ENCODE results near the gene PLEKHD1.

Gene PLEKHD1

GRCh38 chr14:69573205-69573830, 88.8 kb downstream of the PLEKHD1 start:
- no peak for TF ChIP-seq CTCF (IDR thresholded peaks at IDR 0.05; ENCODE audit: low read depth, low read length)
- no peak overlapping the region for H3K4me3 ChIP-seq (ENCODE audit: low read depth, low read length)
- in situ Hi-C loops (cut with HindIII; ENCODE audit: low sequenced_read_pairs) = no loop called here
- DNase-seq (ENCODE audit: low read depth, low spot score) = no peak

GRCh38 chr14:69573831-69574262, 89.3 kb downstream of the PLEKHD1 start:
- in situ Hi-C loops (cut with HindIII; ENCODE audit: low sequenced_read_pairs) = no loop called here
- no peak overlapping the region for H3K4me3 ChIP-seq (ENCODE audit: low read depth, low read length)
- no peak for DNase-seq (ENCODE audit: low read depth, low spot score)
- no peak for TF ChIP-seq CTCF (IDR thresholded peaks at IDR 0.05; ENCODE audit: low read depth, low read length)

- peak within 1 kb of the TSS; percentile 10 for H3K4me3 ChIP-seq (ENCODE audit: low read depth, low read length)
- TF ChIP-seq CTCF (IDR thresholded peaks at IDR 0.05; ENCODE audit: low read depth, low read length) = peak; percentile 98
- in situ Hi-C loops (cut with HindIII; ENCODE audit: low sequenced_read_pairs) = no loop called here
- peak; percentile 46 for DNase-seq (ENCODE audit: low read depth, low spot score)
Measured at GRCh38 chr14:69574263-69574953, 89.9 kb downstream of the PLEKHD1 start, which contains the start of gene CCDC177. Gene CCDC177, minus strand, starts transcription at chr14:69574871. Its CDS starts 1,249 bp downstream, at chr14:69573622.

GRCh38 chr14:69574954-69575295, 90.4 kb downstream of the PLEKHD1 start:
- H3K4me3 ChIP-seq (ENCODE audit: low read depth, low read length) = no peak overlapping the region
- no peak for TF ChIP-seq CTCF (IDR thresholded peaks at IDR 0.05; ENCODE audit: low read depth, low read length)
- no peak for DNase-seq (ENCODE audit: low read depth, low spot score)
- in situ Hi-C loops (cut with HindIII; ENCODE audit: low sequenced_read_pairs) = no loop called here

DNA sequence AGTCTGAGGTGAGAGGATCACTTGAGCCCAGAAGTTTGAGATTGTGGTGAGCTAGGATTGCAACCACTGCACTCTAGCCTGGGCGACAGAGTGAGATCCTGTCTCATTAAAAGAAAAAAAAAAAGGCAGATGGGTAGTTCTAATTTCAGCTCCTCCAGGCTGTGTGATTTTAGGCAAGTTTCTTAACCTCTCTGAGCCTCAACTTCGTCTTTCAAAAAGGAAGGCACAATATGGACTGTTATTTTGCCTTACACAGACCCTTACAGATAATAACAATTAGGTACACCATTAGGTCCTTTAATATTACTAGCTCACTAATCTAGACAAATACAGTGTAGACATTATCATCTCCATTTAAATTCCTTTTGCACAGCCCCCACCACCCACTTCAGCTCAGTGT, 94.9 kb downstream of the PLEKHD1 start:
- H3K4me3 ChIP-seq (ENCODE audit: low read depth, low read length) = no peak overlapping the region
- DNase-seq (ENCODE audit: low read depth, low spot score) = no peak
- TF ChIP-seq CTCF (IDR thresholded peaks at IDR 0.05; ENCODE audit: low read depth, low read length) = no peak
- in situ Hi-C loops (cut with HindIII; ENCODE audit: low sequenced_read_pairs) = no loop called here

DNA sequence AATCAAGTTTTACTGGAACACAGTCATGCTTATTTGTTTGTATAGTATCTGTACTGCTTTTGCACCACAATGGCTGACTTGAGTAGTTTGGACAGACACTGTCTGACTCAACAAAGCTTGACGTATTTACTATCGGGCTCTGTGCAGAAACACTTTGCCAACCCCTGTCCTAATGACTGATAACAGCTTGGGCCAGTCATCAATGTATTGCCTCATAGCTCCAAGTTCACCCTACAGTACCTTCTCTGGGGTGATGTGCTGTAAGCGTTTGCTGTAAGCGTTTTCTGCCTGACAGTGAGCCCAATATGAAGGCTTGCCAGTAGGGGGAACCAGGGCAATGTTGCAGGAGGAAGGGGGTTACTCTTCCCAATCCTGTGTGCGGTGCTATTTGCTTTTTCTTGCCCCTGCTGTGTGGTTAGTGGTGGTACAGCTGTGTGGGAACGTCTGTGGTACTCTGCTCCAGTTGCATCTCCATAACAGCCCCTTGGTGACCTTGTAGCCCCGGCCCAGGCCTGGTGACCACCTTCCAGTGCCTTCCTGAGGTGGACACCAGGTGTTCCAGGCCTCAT, 95.6 kb downstream of the PLEKHD1 start:
- in situ Hi-C loops (cut with HindIII; ENCODE audit: low sequenced_read_pairs) = no loop called here
- TF ChIP-seq CTCF (IDR thresholded peaks at IDR 0.05; ENCODE audit: low read depth, low read length) = peak; percentile 82
- no peak overlapping the region for H3K4me3 ChIP-seq (ENCODE audit: low read depth, low read length)
- peak; percentile 71 for DNase-seq (ENCODE audit: low read depth, low spot score)
